Measurements from ENCODE around the gene CYP1A2.
"Not testable (repeated sequence)": the region's sequence is repeated elsewhere in the genome, so short reads cannot be mapped to it uniquely, and the experiment has no call there.

The CYP1A2 gene

DNA sequence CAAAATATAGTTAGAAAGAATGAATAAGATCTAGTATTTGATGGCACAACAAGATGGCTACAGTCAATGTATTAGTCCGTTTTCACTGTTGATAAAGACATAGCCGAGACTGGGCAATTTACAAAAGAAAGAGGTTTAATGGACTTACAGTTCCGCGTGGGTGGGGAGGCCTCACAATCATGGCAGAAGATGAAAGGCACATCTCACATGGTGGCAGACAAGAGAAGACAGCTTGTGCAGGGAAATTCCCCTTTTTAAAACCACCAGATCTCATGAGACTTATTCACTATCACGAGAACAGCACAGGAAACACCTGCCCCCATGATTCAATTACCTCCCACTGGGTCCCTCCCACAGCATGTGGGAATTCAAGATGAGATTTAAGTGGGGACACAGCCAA lies 10.4 kb upstream of the CYP1A2 start:
- not testable (repeated sequence) for DNase-seq (ENCODE audit: low read depth)

DNA sequence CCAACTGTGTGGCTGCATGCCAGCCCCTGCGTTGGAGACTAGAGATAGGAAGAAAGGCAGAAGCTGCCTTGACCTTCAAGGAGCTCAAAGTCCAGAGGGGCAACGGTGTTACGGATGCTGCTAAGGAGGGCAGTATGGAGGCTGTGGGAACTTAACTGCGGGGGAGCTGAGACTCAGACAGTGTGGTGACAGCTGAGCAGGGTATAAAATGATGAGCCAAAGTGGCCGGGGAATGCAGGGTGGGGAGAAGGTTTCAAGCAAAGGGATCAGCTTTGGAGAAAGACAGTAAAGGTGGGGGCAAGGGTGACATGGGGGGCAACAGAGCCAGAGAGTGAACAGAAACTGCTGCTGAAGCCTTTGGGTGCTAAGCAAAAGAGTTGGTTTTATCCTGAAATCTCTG lies 6.2 kb upstream of the CYP1A2 start:
- DNase-seq (ENCODE audit: low read depth), result no peak

DNA sequence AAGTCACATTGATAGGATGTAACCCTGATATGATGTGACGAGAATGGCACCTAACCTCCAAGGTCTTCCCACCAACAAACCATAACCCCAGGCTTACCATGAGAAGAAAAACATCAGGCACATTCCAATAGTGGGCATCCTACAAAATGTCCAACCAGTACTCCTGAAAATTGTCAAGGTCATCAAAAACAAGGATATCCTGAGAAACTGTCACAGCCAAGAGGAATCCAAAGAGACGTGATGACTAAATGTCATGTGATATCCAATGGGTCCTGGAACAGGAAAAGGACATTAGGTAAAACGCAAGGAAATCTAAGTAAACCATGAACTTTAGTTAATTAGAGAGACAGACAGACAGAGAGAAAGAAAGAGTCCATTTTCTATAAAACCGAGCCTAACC lies 2.3 kb upstream of the CYP1A2 start:
- no peak for DNase-seq (ENCODE audit: low read depth)

DNA sequence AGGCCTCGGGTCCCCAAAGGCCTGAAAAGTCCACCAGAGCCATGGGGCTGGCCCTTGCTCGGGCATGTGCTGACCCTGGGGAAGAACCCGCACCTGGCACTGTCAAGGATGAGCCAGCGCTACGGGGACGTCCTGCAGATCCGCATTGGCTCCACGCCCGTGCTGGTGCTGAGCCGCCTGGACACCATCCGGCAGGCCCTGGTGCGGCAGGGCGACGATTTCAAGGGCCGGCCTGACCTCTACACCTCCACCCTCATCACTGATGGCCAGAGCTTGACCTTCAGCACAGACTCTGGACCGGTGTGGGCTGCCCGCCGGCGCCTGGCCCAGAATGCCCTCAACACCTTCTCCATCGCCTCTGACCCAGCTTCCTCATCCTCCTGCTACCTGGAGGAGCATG lies 1.2 kb downstream of the CYP1A2 start:
- DNase-seq (ENCODE audit: low read depth), result no peak

DNA sequence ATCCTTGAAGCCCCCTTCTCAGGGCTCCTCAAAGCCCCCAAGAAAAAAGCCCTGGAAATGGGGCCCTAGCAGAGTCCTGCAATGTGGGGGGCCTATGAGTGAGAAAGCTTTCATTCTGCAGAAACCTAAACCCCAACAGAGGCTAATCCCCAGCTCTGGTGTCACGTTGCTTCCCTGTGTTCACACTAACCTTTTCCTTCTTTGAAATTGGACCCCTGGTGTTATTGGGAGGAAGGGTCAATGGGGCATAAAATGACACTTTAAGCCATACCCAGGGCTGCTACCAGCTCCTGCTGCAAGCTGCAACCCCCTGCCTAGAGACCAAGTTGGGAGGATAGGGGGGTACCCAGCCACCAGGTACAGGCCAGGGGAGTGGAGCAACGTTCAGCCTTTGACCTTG lies 2.1 kb downstream of the CYP1A2 start:
- no peak for DNase-seq (ENCODE audit: low read depth)

DNA sequence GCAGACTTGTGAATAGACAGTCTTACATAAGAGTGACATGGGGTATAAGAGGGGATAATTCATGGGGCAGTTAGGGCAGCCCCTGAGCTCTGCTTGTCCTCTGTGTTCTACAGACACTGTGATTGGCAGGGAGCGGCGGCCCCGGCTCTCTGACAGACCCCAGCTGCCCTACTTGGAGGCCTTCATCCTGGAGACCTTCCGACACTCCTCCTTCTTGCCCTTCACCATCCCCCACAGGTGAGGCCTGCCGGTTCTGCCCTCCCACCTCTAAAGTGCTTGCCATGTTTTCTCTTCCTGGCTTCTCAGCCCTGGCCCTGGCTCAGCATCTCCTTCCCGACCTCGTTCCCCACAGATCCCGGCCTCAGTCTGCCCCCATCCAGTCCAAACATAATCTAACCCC lies 3.4 kb downstream of the CYP1A2 start:
- no peak for DNase-seq (ENCODE audit: low read depth)

DNA sequence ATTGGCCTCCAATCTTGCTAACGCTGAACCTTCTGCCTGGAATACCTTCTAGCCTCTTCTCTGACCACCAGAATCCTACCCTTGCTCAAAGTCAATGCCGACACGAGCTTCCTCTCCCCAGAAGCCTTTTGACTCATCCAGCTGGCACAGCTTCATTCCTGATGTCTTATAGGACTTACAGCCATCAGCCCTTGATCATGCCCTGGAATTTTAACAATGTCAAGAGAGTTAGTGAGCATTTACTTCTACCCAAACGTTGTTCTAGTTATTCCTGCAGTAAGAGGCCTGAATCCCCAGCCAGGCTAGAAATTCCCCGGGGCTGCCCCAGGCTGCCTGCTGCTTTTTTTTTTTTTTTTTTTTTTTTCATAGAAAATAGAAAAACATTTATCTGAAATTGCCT lies 3.9 kb downstream of the CYP1A2 start:
- DNase-seq (ENCODE audit: low read depth), result peak; percentile 86

DNA sequence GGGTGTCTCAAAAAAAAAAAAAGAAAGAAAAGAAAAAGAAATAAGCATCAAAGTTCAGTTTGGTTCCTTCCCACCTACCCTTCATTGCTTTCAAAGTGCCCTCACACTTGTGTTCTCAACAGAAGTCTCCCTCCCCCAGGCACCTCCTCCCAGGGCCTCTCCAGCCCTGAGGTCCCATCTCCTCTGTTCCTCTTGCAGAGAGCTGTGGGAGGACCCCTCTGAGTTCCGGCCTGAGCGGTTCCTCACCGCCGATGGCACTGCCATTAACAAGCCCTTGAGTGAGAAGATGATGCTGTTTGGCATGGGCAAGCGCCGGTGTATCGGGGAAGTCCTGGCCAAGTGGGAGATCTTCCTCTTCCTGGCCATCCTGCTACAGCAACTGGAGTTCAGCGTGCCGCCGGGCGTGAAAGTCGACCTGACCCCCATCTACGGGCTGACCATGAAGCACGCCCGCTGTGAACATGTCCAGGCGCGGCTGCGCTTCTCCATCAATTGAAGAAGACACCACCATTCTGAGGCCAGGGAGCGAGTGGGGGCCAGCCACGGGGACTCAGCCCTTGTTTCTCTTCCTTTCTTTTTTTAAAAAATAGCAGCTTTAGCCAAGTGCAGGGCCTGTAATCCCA lies 6.1 kb downstream of the CYP1A2 start:
- DNase-seq (ENCODE audit: low read depth), result no peak

DNA sequence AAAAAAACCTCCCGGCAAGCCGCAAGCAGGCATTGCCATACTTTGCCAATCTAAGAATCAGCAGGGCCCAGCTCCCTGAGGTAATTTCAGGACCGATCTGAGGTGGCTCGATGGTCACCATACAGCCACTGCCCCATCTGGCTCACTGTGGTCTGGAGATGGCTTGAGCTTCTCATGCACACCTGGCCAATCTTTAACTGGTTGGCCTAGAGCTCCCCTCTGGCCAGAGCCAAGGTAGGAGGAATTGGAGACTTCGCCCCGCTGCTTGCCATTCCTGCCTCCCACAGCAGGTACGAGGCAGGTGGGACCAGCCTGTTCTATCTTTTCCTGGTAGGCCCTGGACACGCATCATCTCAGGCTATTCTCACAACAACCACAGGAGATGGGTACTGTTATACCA lies 10.1 kb downstream of the CYP1A2 start:
- DNase-seq (ENCODE audit: low read depth), result no peak

DNA sequence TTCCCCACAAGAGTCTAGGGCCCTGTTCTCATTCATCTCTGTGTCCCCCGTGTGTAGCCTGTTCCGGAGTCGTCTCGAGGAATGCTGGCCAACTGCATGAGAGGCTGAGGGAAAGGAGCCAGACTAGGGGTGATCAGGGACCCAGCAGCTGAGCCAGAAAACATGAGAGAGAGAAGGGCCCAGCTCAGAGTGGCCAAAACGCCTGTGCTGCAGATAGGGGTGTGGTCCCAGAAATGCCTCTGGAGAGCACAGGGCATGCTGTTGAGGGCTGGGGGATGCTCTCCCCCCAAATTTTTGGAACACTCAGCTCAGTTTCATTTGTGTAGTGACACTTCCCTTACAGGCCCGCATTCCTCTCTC lies 14.1 kb downstream of the CYP1A2 start:
- no peak for DNase-seq (ENCODE audit: low read depth)

DNA sequence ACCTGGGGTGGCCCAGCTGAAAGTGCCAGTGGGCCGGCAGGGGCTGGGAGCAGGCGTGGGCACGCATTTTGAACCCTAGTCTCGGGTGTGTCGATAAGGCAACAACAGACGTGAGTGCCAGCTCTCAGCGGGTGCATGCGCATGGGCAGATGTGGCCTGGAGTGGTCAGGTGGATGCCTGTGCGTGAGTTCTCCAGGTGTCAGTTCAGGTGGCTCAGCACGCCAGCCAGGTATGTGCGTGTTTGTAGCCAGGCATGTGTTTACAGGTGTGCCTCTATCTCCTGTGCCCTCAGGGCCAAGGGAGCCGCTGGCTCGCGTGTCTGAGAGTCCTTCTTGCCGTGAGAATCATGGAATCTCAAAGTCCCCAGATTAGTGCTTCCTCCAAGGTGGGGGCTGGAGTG lies 14.8 kb downstream of the CYP1A2 start:
- DNase-seq (ENCODE audit: low read depth), result no peak

DNA sequence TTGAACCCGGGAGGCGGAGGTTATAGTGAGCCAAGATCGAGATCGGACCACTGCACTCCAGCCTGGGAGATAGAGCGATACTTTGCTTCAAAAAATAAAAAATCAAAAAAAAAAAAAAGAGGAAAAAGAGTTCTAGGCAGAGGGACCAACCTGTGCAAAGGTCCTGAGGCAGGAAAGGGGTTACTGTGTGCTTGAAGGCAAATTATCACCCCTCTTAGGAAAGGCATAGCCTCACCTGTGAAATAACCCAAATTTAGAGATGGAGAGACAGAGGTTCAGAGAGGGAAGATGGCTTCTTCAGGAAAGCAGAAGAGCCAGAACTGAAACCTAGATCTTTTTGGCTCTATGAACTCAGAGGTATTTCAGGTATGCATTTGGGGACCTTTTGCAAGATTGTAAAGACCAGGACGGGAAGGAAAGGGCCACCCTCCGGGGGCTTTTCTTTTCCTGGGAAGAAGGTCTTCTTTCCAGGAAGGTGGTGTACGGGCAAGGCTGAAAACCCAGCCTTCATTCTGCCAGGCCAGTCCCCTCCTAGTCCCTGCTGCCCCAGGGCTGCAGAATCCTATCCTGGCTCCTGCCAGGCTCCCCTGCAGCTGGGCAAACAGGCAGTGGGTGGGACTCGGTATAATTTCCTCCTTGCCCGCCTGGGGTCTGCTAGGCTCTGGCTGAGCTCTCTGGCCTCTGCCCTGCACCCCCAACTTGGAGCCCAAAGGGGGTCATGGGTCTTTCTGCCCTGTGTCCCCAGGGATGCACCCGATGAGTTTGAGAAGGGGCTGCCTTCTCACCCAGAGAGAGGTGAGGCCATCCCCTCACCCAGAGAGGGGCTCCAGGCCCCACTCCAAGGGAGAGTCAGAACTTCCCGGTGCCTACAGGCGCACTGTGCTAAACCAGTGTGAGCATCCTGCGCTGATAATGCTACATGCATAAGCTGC lies 18.8 kb downstream of the CYP1A2 start:
- no peak for DNase-seq (ENCODE audit: low read depth)

DNA sequence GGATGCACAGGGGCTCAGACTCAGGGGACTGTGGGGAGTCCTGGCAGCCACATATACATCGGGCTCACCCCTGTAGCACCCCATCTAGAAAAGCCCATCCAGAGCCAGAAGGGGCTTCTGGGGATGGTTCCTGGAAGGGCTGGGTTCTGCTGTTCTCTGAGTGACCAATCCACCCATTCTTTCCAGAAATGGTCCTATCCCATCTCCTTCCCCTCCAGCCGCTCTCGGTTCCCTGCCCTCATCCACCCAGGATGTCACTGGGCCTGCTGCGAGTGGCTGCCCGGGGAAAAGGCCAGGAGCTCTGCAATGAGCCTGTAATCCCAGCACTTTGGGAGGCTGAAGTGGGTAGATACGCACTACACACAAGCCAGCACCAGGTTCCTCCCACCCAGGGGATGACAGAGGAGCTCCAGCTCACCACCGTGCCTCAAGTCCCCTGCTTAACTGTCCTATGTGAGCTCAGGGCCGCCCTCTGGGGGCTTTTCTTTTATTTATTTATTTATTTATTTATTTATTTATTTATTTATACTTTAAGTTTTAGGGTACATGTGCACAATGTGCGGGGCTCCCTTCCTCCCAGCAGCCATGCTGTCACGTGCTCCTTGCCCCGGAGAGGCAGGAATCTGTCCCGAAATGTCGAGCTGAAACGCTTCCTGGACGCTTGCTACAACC lies 19.6 kb downstream of the CYP1A2 start:
- peak; percentile 12 for DNase-seq (ENCODE audit: low read depth)

DNA sequence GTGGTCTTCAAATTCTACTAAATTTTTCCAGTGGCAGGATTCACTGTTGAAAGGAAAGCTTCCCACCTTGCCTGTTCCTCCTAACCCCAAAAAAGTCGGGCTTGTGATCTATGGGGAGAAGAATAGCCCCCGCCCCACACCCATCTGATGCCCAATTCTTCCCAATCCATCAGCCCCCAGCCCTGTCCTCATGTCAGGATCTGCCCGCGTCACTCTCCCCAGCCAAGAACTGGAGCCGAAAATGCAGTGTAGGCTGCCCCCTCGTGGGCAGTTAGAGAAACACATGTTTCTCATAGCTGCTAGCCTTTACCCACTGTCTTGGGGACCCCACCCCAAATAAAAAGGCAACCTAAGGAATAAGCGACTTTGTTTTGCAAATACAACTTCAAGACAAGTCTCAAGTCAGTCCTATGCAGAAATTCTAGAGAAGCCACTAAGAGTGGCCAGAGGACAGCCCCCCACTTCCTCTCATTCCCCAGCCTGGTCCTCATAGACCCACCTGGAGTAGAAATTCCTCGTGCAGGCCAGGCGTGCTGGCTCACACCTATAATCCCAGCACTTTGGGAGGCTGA lies 20.2 kb downstream of the CYP1A2 start:
- DNase-seq (ENCODE audit: low read depth), result peak; percentile 68

DNA sequence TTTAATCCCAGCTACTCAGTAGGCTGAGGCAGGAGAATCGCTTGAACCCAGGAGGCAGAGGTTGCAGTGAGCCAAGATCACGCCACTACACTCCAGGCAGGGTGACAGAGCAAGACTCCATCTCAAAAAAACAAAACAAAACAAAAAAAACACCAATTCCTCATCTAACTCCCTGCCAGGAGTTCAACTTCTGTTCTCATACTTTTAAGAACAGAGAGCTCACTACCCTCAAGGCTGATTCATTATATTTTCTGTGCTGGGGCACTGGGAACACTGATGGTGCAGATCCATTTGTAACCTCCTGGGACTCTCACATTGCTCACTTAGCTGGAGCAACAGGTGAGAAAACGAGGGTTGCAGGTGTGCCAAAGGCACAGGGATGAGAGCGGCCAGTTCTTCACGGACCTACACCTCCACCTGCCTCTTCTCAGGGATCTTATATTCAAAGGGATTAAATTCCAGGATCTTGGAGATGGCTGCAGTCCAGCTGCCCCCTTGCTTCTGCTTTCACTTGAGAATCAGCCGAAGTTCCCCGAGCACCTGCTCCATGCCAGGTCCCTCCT lies 20.9 kb downstream of the CYP1A2 start:
- DNase-seq (ENCODE audit: low read depth), result no peak

DNA sequence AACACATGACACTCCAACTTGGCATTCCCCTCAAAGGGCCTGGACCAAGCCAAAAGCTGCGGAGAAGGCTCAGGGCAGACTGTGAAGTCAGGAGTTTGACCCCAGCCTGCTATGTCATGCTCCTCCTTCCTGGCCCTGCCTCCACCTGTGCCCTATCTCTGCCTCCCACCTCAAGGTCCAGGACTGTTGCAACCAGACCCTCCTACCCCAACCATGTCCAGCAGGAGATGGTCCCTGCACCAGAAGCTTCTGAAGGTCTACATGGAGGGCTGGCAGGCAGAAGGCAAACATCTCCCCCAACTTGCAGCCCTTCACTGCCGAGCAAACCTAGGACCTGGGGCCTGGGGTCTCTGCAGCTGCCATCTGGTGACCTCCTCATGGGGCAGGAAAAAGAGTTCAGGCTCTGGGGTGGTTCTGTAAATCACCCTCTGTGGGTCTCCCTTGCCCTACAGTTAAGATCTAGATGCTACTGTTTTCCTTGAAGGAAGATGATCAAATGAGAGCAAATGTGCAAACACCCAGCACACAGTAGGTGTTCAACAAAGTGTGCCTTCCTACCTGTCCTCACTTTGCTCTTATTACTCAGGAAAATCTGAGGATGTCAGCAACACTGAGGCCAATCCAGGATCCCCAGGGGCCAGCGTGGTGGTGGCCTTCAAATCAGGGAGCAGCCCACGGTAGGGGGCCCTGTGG lies 21.7 kb downstream of the CYP1A2 start:
- no peak for DNase-seq (ENCODE audit: low read depth)

DNA sequence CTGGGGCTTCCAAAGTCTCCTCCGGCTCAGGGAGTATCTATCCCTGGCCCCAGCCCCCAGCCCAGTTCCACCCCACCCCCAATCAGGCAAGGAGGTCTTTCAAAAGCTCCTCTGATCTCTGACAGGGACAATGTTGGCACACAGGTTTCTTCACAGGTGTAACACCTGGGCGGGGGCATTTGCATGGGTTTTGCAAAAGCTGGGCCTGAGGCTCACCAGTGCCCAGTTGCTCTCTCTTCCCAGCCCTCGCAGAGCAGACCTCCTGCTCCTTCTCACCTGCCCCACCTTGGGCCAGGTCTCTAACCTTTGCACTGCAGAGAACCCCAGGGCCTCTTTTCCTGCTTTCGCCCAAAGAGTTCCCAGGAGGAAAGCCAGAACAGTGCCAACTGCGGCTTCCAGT lies 24.7 kb downstream of the CYP1A2 start:
- DNase-seq (ENCODE audit: low read depth), result no peak

DNA sequence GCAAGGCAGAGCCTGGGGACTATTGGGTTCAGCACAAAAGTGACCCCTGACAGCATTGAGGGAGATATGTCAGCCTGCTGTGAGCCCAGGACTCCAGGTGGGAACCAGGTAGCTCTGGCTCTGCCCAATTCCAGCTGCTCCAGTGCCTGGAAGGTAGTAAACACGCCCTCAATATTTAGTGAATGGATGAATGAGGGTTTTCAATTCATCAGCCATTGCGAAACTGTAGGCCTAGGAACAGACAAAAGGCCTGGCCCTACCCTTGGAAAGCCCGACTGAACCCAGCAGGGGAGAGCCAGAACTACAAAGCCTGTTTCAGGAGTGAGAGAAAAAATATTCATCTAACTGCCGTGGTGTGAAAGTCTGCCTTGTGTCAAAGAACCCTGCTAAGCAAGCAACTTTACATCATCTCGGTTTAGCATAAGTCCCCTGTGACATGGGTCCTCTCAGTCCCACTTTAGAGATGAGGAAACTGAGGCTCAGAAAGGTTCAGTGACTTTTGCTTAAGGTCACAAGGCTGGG lies 25.1 kb downstream of the CYP1A2 start:
- no peak for DNase-seq (ENCODE audit: low read depth)

DNA sequence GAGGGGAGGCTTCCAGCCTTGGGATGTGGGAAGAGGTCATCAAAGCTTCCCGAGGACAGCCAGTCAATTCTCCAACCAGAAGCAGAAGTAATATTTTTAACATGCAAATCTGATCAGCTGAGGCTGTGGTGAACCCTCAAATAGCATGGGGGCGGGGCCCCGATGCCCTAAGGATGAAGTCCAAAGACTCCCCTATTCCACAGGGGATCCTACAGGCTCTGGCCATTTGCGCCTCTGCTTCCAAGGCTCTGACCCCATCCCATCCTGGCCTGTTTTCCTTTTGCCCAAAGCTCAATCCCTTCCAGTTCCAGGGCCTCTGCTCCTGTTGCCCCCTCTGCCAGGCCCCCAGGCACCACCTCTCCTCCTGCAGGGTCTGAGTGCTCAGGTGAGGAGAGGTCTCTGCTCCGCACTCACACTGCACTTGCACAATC lies 26.5 kb downstream of the CYP1A2 start:
- no peak for DNase-seq (ENCODE audit: low read depth)

DNA sequence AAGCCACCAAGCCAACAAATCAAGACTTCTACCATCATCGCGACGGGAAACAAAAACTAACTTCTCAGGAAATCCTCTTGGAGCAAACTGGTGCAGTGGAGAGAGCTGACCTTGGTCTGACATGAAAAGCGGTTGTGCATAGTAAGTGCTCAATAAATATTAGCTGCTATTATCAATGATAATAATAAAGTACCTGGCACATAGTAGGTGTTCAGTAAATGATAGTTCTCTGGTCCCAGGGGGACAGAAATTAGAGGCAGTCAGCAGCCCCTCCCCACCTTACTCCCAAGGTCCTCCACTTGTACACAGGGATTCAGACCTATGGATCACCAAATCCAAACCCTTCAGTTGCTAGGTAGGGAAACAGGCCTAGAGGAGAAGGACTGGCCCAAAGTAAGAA lies 27.2 kb downstream of the CYP1A2 start:
- DNase-seq (ENCODE audit: low read depth), result no peak
